CD4-positive, alpha-beta T cell treated with Interleukin-10 for 1 hour (primary cell): ENCODE results near the gene OR12D1.
"Not testable (repeated sequence)": the region's sequence is repeated elsewhere in the genome, so short reads cannot be mapped to it uniquely, and the experiment has no call there.

Source experiments
- DNase-seq: peaks from one replicate; pipeline ENCODE4 v3.0.0-alpha.2; 2020

OR12D1 gene

GRCh38 chr6:29414588-29414987 is at the start of gene OR12D1:
Gene OR12D1, plus strand, starts transcription at chr6:29414928.
- no peak for DNase-seq

GRCh38 chr6:29368765-29369164 is 46.0 kb upstream of the OR12D1 start, which contains the start of gene OR5V1:
Gene OR5V1, minus strand, starts transcription at chr6:29368865. Its CDS starts 12,670 bp downstream, at chr6:29356195.
- no peak for DNase-seq

GRCh38 chr6:29375191-29375590 is 39.5 kb upstream of the OR12D1 start, which contains the start of gene OR12D3:
Gene OR12D3, minus strand, starts transcription at chr6:29375291. Its CDS starts 4 bp downstream, at chr6:29375287.
- DNase-seq = no peak

- DNase-seq = no peak
Measured at GRCh38 chr6:29376003-29376402, 38.7 kb upstream of the OR12D1 start.

GRCh38 chr6:29388533-29388932 is 26.2 kb upstream of the OR12D1 start:
- no peak for DNase-seq

GRCh38 chr6:29395331-29395730 is 19.4 kb upstream of the OR12D1 start, which contains the start of gene OR12D2:
Gene OR12D2, plus strand, starts transcription at chr6:29395631. Its CDS starts 1,069 bp downstream, at chr6:29396700.
- DNase-seq = no peak

- no peak for DNase-seq
Measured at GRCh38 chr6:29399525-29399924, 15.2 kb upstream of the OR12D1 start.

- no peak for DNase-seq
Measured at GRCh38 chr6:29403801-29404200, 10.9 kb upstream of the OR12D1 start.

- DNase-seq = no peak
Measured at GRCh38 chr6:29419516-29419915, 4.8 kb downstream of the OR12D1 start.

- no peak for DNase-seq
Measured at GRCh38 chr6:29424168-29424567, 9.4 kb downstream of the OR12D1 start.

- no peak for DNase-seq
Measured at GRCh38 chr6:29424575-29424974, 9.8 kb downstream of the OR12D1 start.

GRCh38 chr6:29425075-29425474 is 10.3 kb downstream of the OR12D1 start:
- DNase-seq = no peak

GRCh38 chr6:29426654-29427053 is 11.9 kb downstream of the OR12D1 start:
- DNase-seq = no peak

GRCh38 chr6:29436730-29437129 is 22.0 kb downstream of the OR12D1 start:
- DNase-seq = not testable (repeated sequence)

GRCh38 chr6:29439006-29439405 is 24.3 kb downstream of the OR12D1 start, which contains the start of gene OR10C1:
Gene OR10C1, plus strand, starts transcription at chr6:29439306. Its CDS starts 710 bp downstream, at chr6:29440016.
- DNase-seq = no peak

- DNase-seq = no peak
Measured at GRCh38 chr6:29442719-29443118, 28.0 kb downstream of the OR12D1 start.

- not testable (repeated sequence) for DNase-seq
Measured at GRCh38 chr6:29444031-29444430, 29.3 kb downstream of the OR12D1 start.

GRCh38 chr6:29447670-29448069 is 32.9 kb downstream of the OR12D1 start:
- no peak for DNase-seq

- DNase-seq = no peak
Measured at GRCh38 chr6:29451471-29452193, 36.9 kb downstream of the OR12D1 start.

GRCh38 chr6:29456971-29457370 is 42.2 kb downstream of the OR12D1 start, which contains the start of the genes OR11A1 and OR2H1:
Gene OR11A1, minus strand, starts transcription at chr6:29457071. Its CDS starts 29,430 bp downstream, at chr6:29427641.
Gene OR2H1, plus strand, starts transcription at chr6:29457155. Its CDS starts 4,615 bp downstream, at chr6:29461770.
- DNase-seq = no peak

GRCh38 chr6:29461021-29461814 is 46.5 kb downstream of the OR12D1 start:
- no peak for DNase-seq

GRCh38 chr6:29462022-29462421 is 47.3 kb downstream of the OR12D1 start:
- no peak for DNase-seq

GRCh38 chr6:29465279-29465678 is 50.6 kb downstream of the OR12D1 start:
- no peak for DNase-seq

GRCh38 chr6:29465801-29466200 is 51.1 kb downstream of the OR12D1 start:
- DNase-seq = no peak
